SJSA1 (cell line): Measurements from ENCODE around the gene KLHL2. TPM values are rescaled to one million over a fixed set of nuclear protein-coding genes. Genes with fewer than 3 reads are reported as not detected.

Experiments used
- DNase-seq, 2 experiments: peaks; one replicate each; pipeline ENCODE4 v3.0.0-alpha.2; 2015 to 2020; ENCODE audit warnings: low spot score in 2 of 2, low read depth in 1 of 2
- H3K27ac ChIP-seq: fragments of 250-450 bp; sonication (Bioruptor Pico); 2 replicates; pipeline ENCODE4 v1.5.1; 2020; ENCODE audit warnings: mild to moderate bottlenecking, moderate library complexity
- H3K27me3 ChIP-seq: fragments of 250-450 bp; sonication (Bioruptor Pico); replicated peaks from 2 replicates; pipeline ENCODE4 v1.5.1; 2020; ENCODE audit warnings: mild to moderate bottlenecking, moderate library complexity
- H3K36me3 ChIP-seq: fragments of 250-450 bp; sonication (Bioruptor Pico); 2 replicates; pipeline ENCODE4 v1.5.1; 2020; ENCODE audit warnings: mild to moderate bottlenecking
- H3K4me1 ChIP-seq: fragments of 250-450 bp; sonication (Bioruptor Pico); replicated peaks from 2 replicates; pipeline ENCODE4 v1.6.1; 2021; ENCODE audit warnings: mild to moderate bottlenecking
- H3K4me3 ChIP-seq: fragments of 250-450 bp; sonication (Bioruptor Pico); 2 replicates; pipeline ENCODE4 v1.5.1; 2020; ENCODE audit warnings: mild to moderate bottlenecking
- H3K9me3 ChIP-seq: fragments of 250-450 bp; sonication (Bioruptor Pico); replicated peaks from 2 replicates; pipeline ENCODE4 v1.5.1; 2020; ENCODE audit warnings: mild to moderate bottlenecking
- total RNA-seq: library from RNA; depleted of rRNA; stranded (reverse); fragments of >200 nt; shearing (Covaris generic); gene quantifications from 2 replicates; pipeline ENCODE4 v1.2.3, GENCODE V29; 2014

KLHL2 gene
- total RNA-seq, 1 experiment from 2014 or later = 30.9 TPM

- H3K4me1 ChIP-seq = no peaks in the 10 kb centered on the region
- H3K36me3 ChIP-seq = no peaks in the 10 kb centered on the region
- no peak for DNase-seq
- H3K4me3 ChIP-seq = no peak overlapping the region
- H3K9me3 ChIP-seq = no peaks in the 10 kb centered on the region
- no peak overlapping the region for H3K27ac ChIP-seq
- H3K27me3 ChIP-seq = no peaks in the 10 kb centered on the region
These were observed 140.5 kb downstream of the KLHL2 start for GRCh38 chr4:165347647-165348569.

GRCh38 chr4:165351359-165352130 is 144.2 kb downstream of the KLHL2 start:
- H3K4me1 ChIP-seq = no peaks in the 10 kb centered on the region
- H3K27me3 ChIP-seq = no peaks in the 10 kb centered on the region
- no peak overlapping the region for H3K4me3 ChIP-seq
- H3K27ac ChIP-seq = no peak overlapping the region
- H3K9me3 ChIP-seq = no peaks in the 10 kb centered on the region
- DNase-seq = no peak
- H3K36me3 ChIP-seq = no peaks in the 10 kb centered on the region

- H3K4me3 ChIP-seq = no peak overlapping the region
- H3K27me3 ChIP-seq = no peaks in the 10 kb centered on the region
- H3K9me3 ChIP-seq = no peaks in the 10 kb centered on the region
- no peaks in the 10 kb centered on the region for H3K4me1 ChIP-seq
- no peak overlapping the region for H3K27ac ChIP-seq
- H3K36me3 ChIP-seq = no peaks in the 10 kb centered on the region
- DNase-seq = peak in 1 of 2 experiments; percentile 16
These were observed 148.5 kb downstream of the KLHL2 start for GRCh38 chr4:165355900-165356300.

- DNase-seq = no peak
- Histone ChIP-seq H3K9me3 (no peaks in the 10 kb centered on the region), H3K36me3 (no peaks in the 10 kb centered on the region), H3K4me3 (no peak overlapping the region), H3K27me3 (no peaks in the 10 kb centered on the region), H3K27ac (no peak overlapping the region), H3K4me1 (no peaks in the 10 kb centered on the region)
These were observed 152.1 kb downstream of the KLHL2 start for GRCh38 chr4:165359506-165359905.

- Histone ChIP-seq H3K27ac (no peak overlapping the region), H3K27me3 (no peaks in the 10 kb centered on the region), H3K4me3 (no peak overlapping the region), H3K4me1 (no peaks in the 10 kb centered on the region), H3K36me3 (no peaks in the 10 kb centered on the region), H3K9me3 (no peaks in the 10 kb centered on the region)
- DNase-seq = no peak
These were observed 152.8 kb downstream of the KLHL2 start for GRCh38 chr4:165360041-165360695.

- H3K27ac ChIP-seq = no peak overlapping the region
- no peaks in the 10 kb centered on the region for H3K27me3 ChIP-seq
- no peak for DNase-seq
- no peaks in the 10 kb centered on the region for H3K4me1 ChIP-seq
- H3K9me3 ChIP-seq = no peaks in the 10 kb centered on the region
- no peaks in the 10 kb centered on the region for H3K36me3 ChIP-seq
- H3K4me3 ChIP-seq = no peak overlapping the region
These were observed 153.8 kb downstream of the KLHL2 start for GRCh38 chr4:165360985-165361670.

GRCh38 chr4:165361810-165362209 is 154.4 kb downstream of the KLHL2 start:
- no peak for DNase-seq
- Histone ChIP-seq H3K27ac (no peak overlapping the region), H3K4me3 (no peak overlapping the region), H3K9me3 (no peaks in the 10 kb centered on the region), H3K36me3 (no peaks in the 10 kb centered on the region), H3K4me1 (no peaks in the 10 kb centered on the region), H3K27me3 (no peaks in the 10 kb centered on the region)

GRCh38 chr4:165364452-165365080 is 157.2 kb downstream of the KLHL2 start:
- no peaks in the 10 kb centered on the region for H3K36me3 ChIP-seq
- no peak for DNase-seq

GRCh38 chr4:165367040-165367439 is 159.7 kb downstream of the KLHL2 start:
- Histone ChIP-seq H3K9me3 (no peaks in the 10 kb centered on the region), H3K27me3 (no peaks in the 10 kb centered on the region), H3K27ac (no peak overlapping the region), H3K4me1 (no peaks in the 10 kb centered on the region), H3K4me3 (no peak overlapping the region), H3K36me3 (no peaks in the 10 kb centered on the region)
- DNase-seq = no peak

More at GRCh38 chr4:165364452-165365080, 157.2 kb downstream of the KLHL2 start:
- H3K4me3 ChIP-seq = no peak overlapping the region
- H3K27me3 ChIP-seq = no peaks in the 10 kb centered on the region
- no peaks in the 10 kb centered on the region for H3K4me1 ChIP-seq
- no peaks in the 10 kb centered on the region for H3K9me3 ChIP-seq
- H3K27ac ChIP-seq = no peak overlapping the region

- DNase-seq = no peak
- Histone ChIP-seq H3K27me3 (no peaks in the 10 kb centered on the region), H3K36me3 (no peaks in the 10 kb centered on the region), H3K9me3 (no peaks in the 10 kb centered on the region), H3K4me1 (no peaks in the 10 kb centered on the region), H3K27ac (no peak overlapping the region), H3K4me3 (no peak overlapping the region)
These were observed 160.8 kb downstream of the KLHL2 start for GRCh38 chr4:165368114-165368513.

GRCh38 chr4:165368567-165368966 is 161.2 kb downstream of the KLHL2 start:
- Histone ChIP-seq H3K9me3 (no peaks in the 10 kb centered on the region), H3K27me3 (no peaks in the 10 kb centered on the region), H3K4me3 (no peak overlapping the region), H3K27ac (no peak overlapping the region), H3K36me3 (no peaks in the 10 kb centered on the region), H3K4me1 (no peaks in the 10 kb centered on the region)
- no peak for DNase-seq

GRCh38 chr4:165369522-165369921 is 162.2 kb downstream of the KLHL2 start:
- H3K4me1 ChIP-seq = no peaks in the 10 kb centered on the region
- no peak for DNase-seq
- no peaks in the 10 kb centered on the region for H3K36me3 ChIP-seq
- H3K4me3 ChIP-seq = no peak overlapping the region
- H3K27me3 ChIP-seq = no peaks in the 10 kb centered on the region
- H3K9me3 ChIP-seq = no peaks in the 10 kb centered on the region
- no peak overlapping the region for H3K27ac ChIP-seq

GRCh38 chr4:165370530-165370929 is 163.2 kb downstream of the KLHL2 start:
- H3K4me1 ChIP-seq = no peaks in the 10 kb centered on the region
- no peak overlapping the region for H3K4me3 ChIP-seq
- H3K9me3 ChIP-seq = no peaks in the 10 kb centered on the region
- no peaks in the 10 kb centered on the region for H3K36me3 ChIP-seq
- no peak for DNase-seq
- no peaks in the 10 kb centered on the region for H3K27me3 ChIP-seq
- H3K27ac ChIP-seq = no peak overlapping the region
